ENCODE data around the gene ARHGDIA.

GRCh38 chr17:81822312-81822637 lies 48.9 kb downstream of the ARHGDIA start:
- TF ChIP-seq CTCF (IDR thresholded peaks at IDR 0.05) = no peak
- no peak for TF ChIP-seq POLR2A (IDR thresholded peaks at IDR 0.05)
